Stimulated activated CD4-positive, alpha-beta T cell treated with anti-CD3 and anti-CD28 coated beads, Interleukin-1b, Interleukin-23, amount 100 ng/mL, for 48 hours (primary cell): ENCODE measurements around the gene GPX4.

ENCODE experiments used
- DNase-seq: peaks from one replicate; pipeline ENCODE4 v3.0.0-alpha.2; 2020

GPX4 gene

GRCh38 chr19:1103708-1104310 lies at the start of gene GPX4:
TSS of gene GPX4 (plus strand) at chr19:1103994. CDS start at chr19:1104044, 50 bp downstream.
- peak; percentile 99 for DNase-seq

- no peak for DNase-seq
Measured at GRCh38 chr19:1054102-1055027, 49.4 kb upstream of the GPX4 start.

- DNase-seq = no peak
Measured at GRCh38 chr19:1055028-1055425, 48.8 kb upstream of the GPX4 start.

GRCh38 chr19:1055886-1056620 lies 47.7 kb upstream of the GPX4 start:
- no peak for DNase-seq

GRCh38 chr19:1057176-1057855 lies 46.5 kb upstream of the GPX4 start:
- DNase-seq = no peak

GRCh38 chr19:1058112-1058511 lies 45.7 kb upstream of the GPX4 start:
- no peak for DNase-seq

- no peak for DNase-seq
Measured at GRCh38 chr19:1060689-1061088, 43.1 kb upstream of the GPX4 start.

- DNase-seq = no peak
Measured at GRCh38 chr19:1061987-1062386, 41.8 kb upstream of the GPX4 start.

- no peak for DNase-seq
Measured at GRCh38 chr19:1062387-1063029, 41.3 kb upstream of the GPX4 start.

GRCh38 chr19:1063030-1063908 lies 40.5 kb upstream of the GPX4 start:
- peak; percentile 87 for DNase-seq

- no peak for DNase-seq
Measured at GRCh38 chr19:1063909-1064660, 39.7 kb upstream of the GPX4 start.

- DNase-seq = peak; percentile 71
Measured at GRCh38 chr19:1064661-1065605, 38.9 kb upstream of the GPX4 start.

- no peak for DNase-seq
Measured at GRCh38 chr19:1065606-1066109, 38.1 kb upstream of the GPX4 start.

- DNase-seq = no peak
Measured at GRCh38 chr19:1066251-1066747, 37.5 kb upstream of the GPX4 start.

- peak; percentile 80 for DNase-seq
Measured at GRCh38 chr19:1066748-1067340, 37.0 kb upstream of the GPX4 start, which contains the start of gene ARHGAP45. TSS of gene ARHGAP45 (plus strand) at chr19:1067167. CDS start at chr19:1067406, 239 bp downstream.

- DNase-seq = peak; percentile 50
Measured at GRCh38 chr19:1067341-1067957, 36.3 kb upstream of the GPX4 start.

- DNase-seq = no peak
Measured at GRCh38 chr19:1068009-1069001, 35.5 kb upstream of the GPX4 start.
